PC-9 (cell line): ENCODE data around the gene GPR143. TPM values are rescaled to one million over a fixed set of nuclear protein-coding genes. Genes with fewer than 3 reads are reported as not detected.

Source experiments
- BruUV-seq: library from RNA; stranded (reverse); fragments of 400-500 nt; replicated peaks from 2 replicates; lab custom pipeline; 2021; lab: Mats Ljungman, UMichigan
- CTCF ChIA-PET: fragments of 300-600 bp; sonication (Branson Sonifier 250); formaldehyde crosslinking; loops from one replicate; lab custom pipeline; 2022; ENCODE audit warnings: antibody characterized with exemption; lab: Charles Lee
- POLR2A ChIA-PET: fragments of 300-600 bp; sonication (Branson Sonifier 250); formaldehyde crosslinking; loops from one replicate; lab custom pipeline; 2022; ENCODE audit warnings: antibody characterized with exemption; ENCODE audit not compliant: unreplicated experiment; lab: Charles Lee
- DNase-seq, 2 experiments: peaks; one replicate each; pipeline versions ENCODE4 v3.0.0 to v3.0.0-alpha.2; 2015 to 2022; ENCODE audit warnings: mixed read lengths in 1 of 2
- H2AFZ ChIP-seq: fragments of 200-600 bp; sonication (generic); 2 replicates; pipeline ENCODE4 v1.8.1; 2017; ENCODE audit warnings: antibody characterized with exemption
- H3F3A ChIP-seq: fragments of 200-600 bp; sonication (generic); 2 replicates; pipeline ENCODE4 v1.8.1; 2017; ENCODE audit warnings: antibody characterized with exemption, mild to moderate bottlenecking, low read depth; ENCODE audit not compliant: insufficient read depth
- H3K27ac ChIP-seq: fragments of 200-600 bp; sonication (generic); 2 replicates; pipeline ENCODE4 v1.6.1; 2016; ENCODE audit warnings: mixed run types
- H3K27me3 ChIP-seq: fragments of 200-600 bp; sonication (generic); 2 replicates; pipeline ENCODE4 v1.6.1; 2016; ENCODE audit warnings: low read depth, mixed run types; ENCODE audit not compliant: insufficient read depth
- H3K36me3 ChIP-seq: fragments of 200-600 bp; sonication (generic); 2 replicates; pipeline ENCODE4 v1.6.1; 2016; ENCODE audit warnings: low read depth, mixed run types
- H3K4me1 ChIP-seq: fragments of 200-600 bp; sonication (generic); replicated peaks from 2 replicates; pipeline ENCODE4 v1.6.1; 2016; ENCODE audit warnings: mixed run types; ENCODE audit not compliant: insufficient read depth
- H3K4me2 ChIP-seq: fragments of 200-600 bp; sonication (generic); 2 replicates; pipeline ENCODE4 v1.6.1; 2017; ENCODE audit warnings: mixed run types
- H3K4me3 ChIP-seq: fragments of 200-600 bp; sonication (generic); 2 replicates; pipeline ENCODE4 v1.6.1; 2016; ENCODE audit warnings: mixed run types
- H3K79me2 ChIP-seq: fragments of 200-600 bp; sonication (generic); 2 replicates; pipeline ENCODE4 v1.6.1; 2017; ENCODE audit warnings: low read depth, mixed run types
- H3K9me2 ChIP-seq: fragments of 200-600 bp; sonication (generic); 2 replicates; pipeline ENCODE4 v1.8.1; 2017; ENCODE audit warnings: mild to moderate bottlenecking; ENCODE audit not compliant: insufficient read depth
- H3K9me3 ChIP-seq: fragments of 200-600 bp; sonication (generic); 2 replicates; pipeline ENCODE4 v1.8.1; 2016; ENCODE audit warnings: low read depth; ENCODE audit not compliant: insufficient read depth
- H4K20me1 ChIP-seq: fragments of 200-600 bp; sonication (generic); 2 replicates; pipeline ENCODE4 v1.8.1; 2017; ENCODE audit not compliant: insufficient read depth
- CTCF ChIP-seq: fragments of 200-600 bp; sonication (generic); conservative IDR thresholded peaks from 2 replicates; pipeline ENCODE4 v1.6.1; 2017; ENCODE audit warnings: mixed run types, antibody characterized with exemption, mild to moderate bottlenecking, moderate library complexity
- EZH2 ChIP-seq: fragments of 200-600 bp; sonication (generic); IDR thresholded peaks from 2 replicates; pipeline ENCODE4 v1.8.0; 2017; ENCODE audit warnings: antibody characterized with exemption, low read depth
- intact Hi-C: fragments of 100-400 bp; cut with micrococcal nuclease; formaldehyde crosslinking; loops from one replicate; pipeline ENCODE4 v1.10.0; 2022; ENCODE audit not compliant: unreplicated experiment
- total RNA-seq: library from RNA; stranded (reverse); gene quantifications from 2 replicates; pipeline ENCODE4 v1.2.3, GENCODE V29; 2021

GPR143 gene
- total RNA-seq, 1 experiment from 2014 or later = not detected

GRCh38 chrX:9678215-9678965 lies 87.3 kb downstream of the GPR143 start:
- CTCF ChIA-PET = no interaction called here
- DNase-seq = no peak
- Histone ChIP-seq H3K79me2 (no peaks in the 10 kb centered on the region), H3K27ac (no peak overlapping the region), H3K36me3 (no peaks in the 10 kb centered on the region), H3K4me3 (no peak overlapping the region), H3F3A (no peaks in the 10 kb centered on the region), H3K4me2 (no peak overlapping the region), H4K20me1 (no peaks in the 10 kb centered on the region), H3K4me1 (no peaks in the 10 kb centered on the region), H2AFZ (no peak overlapping the region), H3K9me2 (no peaks in the 10 kb centered on the region), H3K9me3 (no peaks in the 10 kb centered on the region), H3K27me3 (no peaks in the 10 kb centered on the region)
- intact Hi-C loops = no loop called here
- no TSS peak for BruUV-seq
- POLR2A ChIA-PET = no interaction called here
- TF ChIP-seq CTCF = no peak
- no peak for TF ChIP-seq EZH2

GRCh38 chrX:9677098-9677739 lies 88.4 kb downstream of the GPR143 start:
- no peaks in the 10 kb centered on the region for H3K79me2 ChIP-seq
- H3K27me3 ChIP-seq = no peaks in the 10 kb centered on the region
- intact Hi-C loops = no loop called here
- H3K27ac ChIP-seq = no peak overlapping the region
- DNase-seq = no peak
- no peak overlapping the region for H3K4me3 ChIP-seq
- no peaks in the 10 kb centered on the region for H3K36me3 ChIP-seq
- no peak overlapping the region for H2AFZ ChIP-seq
- no TSS peak for BruUV-seq
- POLR2A ChIA-PET = no interaction called here
- CTCF ChIA-PET = no interaction called here
- no peaks in the 10 kb centered on the region for H3K9me3 ChIP-seq
- H4K20me1 ChIP-seq = no peaks in the 10 kb centered on the region
- H3K4me1 ChIP-seq = no peaks in the 10 kb centered on the region
- no peaks in the 10 kb centered on the region for H3F3A ChIP-seq
- no peaks in the 10 kb centered on the region for H3K9me2 ChIP-seq
- TF ChIP-seq EZH2 (no peak), CTCF (no peak)
- H3K4me2 ChIP-seq = no peak overlapping the region

GRCh38 chrX:9676738-9677097 lies 88.9 kb downstream of the GPR143 start:
- Histone ChIP-seq H3K4me2 (no peak overlapping the region), H3K9me3 (no peaks in the 10 kb centered on the region), H3K9me2 (no peaks in the 10 kb centered on the region), H3K79me2 (no peaks in the 10 kb centered on the region), H3K4me1 (no peaks in the 10 kb centered on the region), H2AFZ (no peak overlapping the region), H3K27me3 (no peaks in the 10 kb centered on the region), H3K27ac (no peak overlapping the region), H4K20me1 (no peaks in the 10 kb centered on the region), H3F3A (no peaks in the 10 kb centered on the region), H3K36me3 (no peaks in the 10 kb centered on the region), H3K4me3 (no peak overlapping the region)
- CTCF ChIA-PET = no interaction called here
- DNase-seq = no peak
- TF ChIP-seq EZH2 = no peak
- TF ChIP-seq CTCF = no peak
- POLR2A ChIA-PET = no interaction called here
- no TSS peak for BruUV-seq
- intact Hi-C loops = no loop called here
